MCF 10A (cell line): ENCODE results near the gene CRISP1. TPM values are rescaled to one million over a fixed set of nuclear protein-coding genes. Genes with fewer than 3 reads are reported as not detected.
"Not testable (repeated sequence)": the region's sequence is repeated elsewhere in the genome, so short reads cannot be mapped to it uniquely, and the experiment has no call there.

ENCODE experiments used
- BruUV-seq: library from RNA; stranded (reverse); fragments of 400-500 nt; replicated peaks from 2 replicates; lab custom pipeline; 2021; lab: Mats Ljungman, UMichigan
- CTCF ChIA-PET: fragments of 300-600 bp; sonication (Branson Sonifier 250); formaldehyde crosslinking; extraction: SDS; loops from one replicate; lab custom pipeline; 2021; ENCODE audit warnings: antibody characterized with exemption, inconsistent platforms; lab: Yijun Ruan, JAX
- POLR2A ChIA-PET: fragments of 300-600, 350-650 bp; sonication (Branson Sonifier 250); formaldehyde crosslinking; extraction: SDS; loops from one replicate; lab custom pipeline; 2020; ENCODE audit warnings: antibody characterized with exemption, inconsistent platforms; lab: Yijun Ruan, JAX
- DNase-seq: peaks from one replicate; pipeline ENCODE4 v3.0.0-alpha.2; 2018; ENCODE audit not compliant: unreplicated experiment
- H3K27ac Mint-ChIP-seq: one replicate; pipeline ENCODE4 v1.8.0; 2022; ENCODE audit warnings: mild to moderate bottlenecking, low read depth, mixed read lengths; ENCODE audit not compliant: unreplicated experiment
- H3K27me3 Mint-ChIP-seq: one replicate; pipeline ENCODE4 v1.8.0; 2022; ENCODE audit warnings: mixed read lengths; ENCODE audit not compliant: insufficient read depth, unreplicated experiment
- H3K36me3 Mint-ChIP-seq: one replicate; pipeline ENCODE4 v1.8.0; 2022; ENCODE audit warnings: mild to moderate bottlenecking, moderate library complexity, mixed read lengths; ENCODE audit not compliant: insufficient read depth, unreplicated experiment
- H3K4me1 Mint-ChIP-seq: one replicate; pipeline ENCODE4 v1.8.0; 2022; ENCODE audit warnings: mixed read lengths; ENCODE audit not compliant: insufficient read depth, unreplicated experiment
- H3K4me3 Mint-ChIP-seq: one replicate; pipeline ENCODE4 v1.8.0; 2022; ENCODE audit warnings: mild to moderate bottlenecking, moderate library complexity, mixed read lengths; ENCODE audit not compliant: unreplicated experiment
- H3K9me3 Mint-ChIP-seq: one replicate; pipeline ENCODE4 v1.8.0; 2022; ENCODE audit warnings: mixed read lengths; ENCODE audit not compliant: unreplicated experiment
- CTCF ChIP-seq: fragments of 200-600 bp; IDR thresholded peaks from one replicate; pipeline ENCODE4 v1.8.0; 2022; ENCODE audit warnings: antibody characterized with exemption, mild to moderate bottlenecking; ENCODE audit not compliant: unreplicated experiment
- intact Hi-C: fragments of 100-400 bp; cut with micrococcal nuclease; formaldehyde crosslinking; loops from 2 replicates; pipeline ENCODE4 v1.14.1; 2022
- total RNA-seq: library from RNA; stranded (reverse); gene quantifications from 2 replicates; pipeline ENCODE4 v1.2.3, GENCODE V29; 2022

The CRISP1 gene
- total RNA-seq, 1 experiment from 2014 or later: not detected

GRCh38 chr6:49905296-49905695 lies 39.0 kb upstream of the CRISP1 start:
- TF ChIP-seq CTCF: no peak
- DNase-seq: no peak
- H3K4me3 Mint-ChIP-seq: no peak overlapping the region
- ChIA-PET POLR2A (interaction anchor here (0.7 kb wide), 1 partner anchor 67 kb away, joined by 4 read pairs; no protein-coding TSS in a partner anchor), CTCF (interaction anchor here (1.0 kb wide), 1 partner anchor 10 kb away, joined by 4 read pairs; no protein-coding TSS in a partner anchor)
- H3K36me3 Mint-ChIP-seq: no peaks in the 10 kb centered on the region
- intact Hi-C loops: no loop called here
- no peaks in the 10 kb centered on the region for H3K4me1 Mint-ChIP-seq
- H3K27me3 Mint-ChIP-seq: peaks cover 22% of the 10 kb centered on the region
- BruUV-seq: no TSS peak
- no peak overlapping the region for H3K27ac Mint-ChIP-seq
- H3K9me3 Mint-ChIP-seq: no peaks in the 10 kb centered on the region

- ChIA-PET CTCF (no interaction called here), POLR2A (no interaction called here)
- Mint-ChIP-seq H3K4me1 (no peaks in the 10 kb centered on the region), H3K9me3 (no peaks in the 10 kb centered on the region), H3K27ac (no peak overlapping the region), H3K4me3 (no peak overlapping the region), H3K27me3 (peaks cover 22% of the 10 kb centered on the region), H3K36me3 (no peaks in the 10 kb centered on the region)
- BruUV-seq: no TSS peak
- intact Hi-C loops: no loop called here
- no peak for DNase-seq
- TF ChIP-seq CTCF: no peak
These were observed 36.5 kb upstream of the CRISP1 start for GRCh38 chr6:49902856-49903255.

DNA sequence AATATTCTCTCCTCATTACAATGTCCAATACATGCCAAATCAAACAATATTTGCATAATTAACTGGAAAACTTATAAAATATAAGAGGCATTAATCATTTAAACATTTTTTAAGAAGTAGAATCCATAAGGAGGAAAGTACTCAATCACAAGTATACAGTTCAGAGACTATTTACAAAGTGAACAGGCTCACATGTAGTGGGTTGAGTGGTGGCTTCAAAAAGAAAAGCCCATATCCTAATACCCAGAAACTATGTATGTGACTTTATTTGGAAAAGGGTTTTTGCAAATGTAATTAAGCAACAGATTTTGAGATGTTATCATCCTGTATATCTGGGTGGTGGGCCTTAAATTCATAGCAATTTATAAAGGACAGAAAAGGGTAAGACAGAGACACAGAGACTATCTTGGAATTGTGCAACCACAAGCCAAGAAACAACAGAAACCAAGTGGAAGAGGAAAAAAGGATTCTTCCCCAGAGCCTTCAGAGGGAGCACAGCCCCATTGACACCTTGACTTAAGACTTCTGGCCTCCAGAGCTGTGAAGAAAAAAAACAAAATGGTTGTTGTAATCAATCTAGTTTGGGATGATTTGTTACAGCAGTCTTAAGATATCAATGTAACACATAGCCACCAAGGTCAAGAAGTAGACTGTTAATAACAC lies 32.7 kb upstream of the CRISP1 start:
- Mint-ChIP-seq H3K9me3 (peaks cover 5% of the 10 kb centered on the region), H3K27me3 (peaks cover 17% of the 10 kb centered on the region), H3K27ac (no peak overlapping the region), H3K36me3 (no peaks in the 10 kb centered on the region), H3K4me1 (no peaks in the 10 kb centered on the region), H3K4me3 (no peak overlapping the region)
- intact Hi-C loops: no loop called here
- no peak for DNase-seq
- no peak for TF ChIP-seq CTCF
- ChIA-PET POLR2A (no interaction called here), CTCF (no interaction called here)
- BruUV-seq: no TSS peak

DNA sequence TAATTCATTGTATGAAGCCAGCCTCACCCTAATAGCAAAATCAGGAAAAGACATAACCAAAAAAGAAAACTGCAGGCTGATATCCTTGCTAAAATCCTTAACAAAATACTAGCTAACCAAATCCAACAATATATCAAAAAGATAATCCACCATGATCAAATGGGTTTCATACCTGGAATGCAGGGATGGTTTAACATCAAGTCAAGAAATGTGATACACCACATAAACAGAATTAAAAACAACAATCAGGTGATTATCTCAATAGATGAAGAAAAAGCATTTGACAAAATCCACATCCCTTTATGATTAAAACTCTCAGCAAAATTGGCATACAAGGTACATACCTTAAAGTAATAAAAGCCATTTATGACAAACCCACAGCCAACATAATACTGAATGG lies 29.2 kb upstream of the CRISP1 start:
- H3K27me3 Mint-ChIP-seq, H3K27ac Mint-ChIP-seq, intact Hi-C loops, DNase-seq, CTCF ChIA-PET, BruUV-seq, H3K36me3 Mint-ChIP-seq, H3K4me1 Mint-ChIP-seq, H3K4me3 Mint-ChIP-seq: not testable (repeated sequence)
- POLR2A ChIA-PET: interaction anchor here (0.6 kb wide), 1 partner anchor 164 kb away, joined by 4 read pairs; no protein-coding TSS in a partner anchor
- peaks cover 14% of the 10 kb centered on the region for H3K9me3 Mint-ChIP-seq
